WTC11 (cell line): ENCODE measurements around the gene KRT12. TPM values are rescaled to one million over a fixed set of nuclear protein-coding genes. Genes with fewer than 3 reads are reported as not detected.

ENCODE experiments used
- ATAC-seq: fragments of 200-7000 bp; cut with Tn5 transposase; 2 replicates; pipeline ENCODE4 v1.10.0; 2021; ENCODE audit warnings: mild to moderate bottlenecking, moderate library complexity
- CTCF ChIA-PET: fragments of 300-600 bp; sonication (Branson Sonifier 250); formaldehyde crosslinking; loops from one replicate; lab custom pipeline; 2021; ENCODE audit warnings: antibody characterized with exemption; lab: Charles Lee
- POLR2A ChIA-PET: fragments of 350-600 bp; sonication (Branson Sonifier 250); formaldehyde crosslinking; loops from one replicate; lab custom pipeline; 2021; ENCODE audit warnings: antibody characterized with exemption; lab: Charles Lee
- DNase-seq: peaks from one replicate; pipeline ENCODE4 v3.0.0; 2021; ENCODE audit warnings: low spot score
- H3K27ac Mint-ChIP-seq: 2 replicates; pipeline ENCODE4 v1.8.0; 2021; ENCODE audit warnings: mixed read lengths
- H3K27me3 Mint-ChIP-seq: 2 replicates; pipeline ENCODE4 v1.8.0; 2021; ENCODE audit warnings: low read depth, mild to moderate bottlenecking, moderate library complexity, mixed read lengths
- H3K36me3 Mint-ChIP-seq: 2 replicates; pipeline ENCODE4 v1.8.0; 2021; ENCODE audit warnings: mixed read lengths
- H3K4me1 Mint-ChIP-seq: 2 replicates; pipeline ENCODE4 v1.8.0; 2022; ENCODE audit warnings: mixed read lengths
- H3K4me3 Mint-ChIP-seq: 2 replicates; pipeline ENCODE4 v1.8.0; 2021; ENCODE audit warnings: mild to moderate bottlenecking, moderate library complexity, mixed read lengths
- H3K9me3 Mint-ChIP-seq: 2 replicates; pipeline ENCODE4 v1.8.0; 2021; ENCODE audit warnings: mixed read lengths
- ARID4B ChIP-seq: sonication (generic); formaldehyde crosslinking; IDR thresholded peaks from 2 replicates; pipeline ENCODE4 v1.8.0; 2023; ENCODE audit warnings: missing genetic modification reagents, mild to moderate bottlenecking, borderline replicate concordance
- CBFB ChIP-seq: sonication (generic); formaldehyde crosslinking; IDR thresholded peaks from 2 replicates; pipeline ENCODE4 v1.8.1; 2022; ENCODE audit warnings: mild to moderate bottlenecking, low read depth, missing genetic modification reagents
- CTCF ChIP-seq: fragments of 200-600 bp; IDR thresholded peaks from 2 replicates; pipeline ENCODE4 v1.8.0; 2022; ENCODE audit warnings: antibody characterized with exemption
- GABPB1 ChIP-seq: sonication (generic); formaldehyde crosslinking; IDR thresholded peaks from 2 replicates; pipeline ENCODE4 v1.8.1; 2023; ENCODE audit warnings: mild to moderate bottlenecking, missing genetic modification reagents
- JAZF1 ChIP-seq: fragments of 250-450 bp; sonication (Bioruptor Pico); IDR thresholded peaks from 2 replicates; pipeline ENCODE4 v1.9.0; 2021; ENCODE audit warnings: moderate library complexity, mild to moderate bottlenecking, inconsistent platforms
- MXD4 ChIP-seq: fragments of 250-450 bp; sonication (Bioruptor Pico); IDR thresholded peaks from 2 replicates; pipeline ENCODE4 v1.8.0; 2021; ENCODE audit warnings: mild to moderate bottlenecking, moderate library complexity, borderline replicate concordance
- NFATC4 ChIP-seq: fragments of 250-450 bp; sonication (Bioruptor Pico); IDR thresholded peaks from 2 replicates; pipeline ENCODE4 v1.9.0; 2021; ENCODE audit warnings: mild to moderate bottlenecking
- NFYB ChIP-seq: sonication (generic); formaldehyde crosslinking; conservative IDR thresholded peaks from 2 replicates; pipeline ENCODE4 v1.8.0; 2022; ENCODE audit warnings: low read depth, missing genetic modification reagents
- PRDM15 ChIP-seq: sonication (generic); formaldehyde crosslinking; IDR thresholded peaks from 2 replicates; pipeline ENCODE4 v1.8.0; 2022; ENCODE audit warnings: missing genetic modification reagents
- PREB ChIP-seq: sonication (generic); formaldehyde crosslinking; IDR thresholded peaks from 2 replicates; pipeline ENCODE4 v1.8.1; 2022; ENCODE audit warnings: mild to moderate bottlenecking, missing genetic modification reagents, moderate library complexity, borderline replicate concordance
- SMAD3 ChIP-seq: sonication (generic); formaldehyde crosslinking; IDR thresholded peaks from 2 replicates; pipeline ENCODE4 v1.8.0; 2022; ENCODE audit warnings: missing genetic modification reagents, mild to moderate bottlenecking, borderline replicate concordance
- ZNF121 ChIP-seq: sonication (generic); formaldehyde crosslinking; IDR thresholded peaks from 2 replicates; pipeline ENCODE4 v1.8.0; 2023; ENCODE audit warnings: missing genetic modification reagents
- ZNF281 ChIP-seq: sonication (generic); formaldehyde crosslinking; IDR thresholded peaks from 2 replicates; pipeline ENCODE4 v1.8.0; 2023; ENCODE audit warnings: mild to moderate bottlenecking, missing genetic modification reagents
- ZNF396 ChIP-seq: fragments of 250-450 bp; sonication (Bioruptor Pico); IDR thresholded peaks from 2 replicates; pipeline ENCODE4 v1.8.0; 2021; ENCODE audit warnings: mild to moderate bottlenecking, moderate library complexity, borderline replicate concordance
- total RNA-seq: library from RNA; stranded (reverse); gene quantifications from 3 replicates; pipeline ENCODE4 v1.2.3, GENCODE V29; 2021

The KRT12 gene
- total RNA-seq, 1 experiment from 2014 or later, result not detected

- Mint-ChIP-seq H3K4me3 (no peak overlapping the region), H3K36me3 (no peaks in the 10 kb centered on the region), H3K9me3 (no peaks in the 10 kb centered on the region), H3K4me1 (no peaks in the 10 kb centered on the region), H3K27ac (no peak overlapping the region), H3K27me3 (no peaks in the 10 kb centered on the region)
- DNase-seq (no peak), ATAC-seq (no peak)
- ChIA-PET CTCF (interaction anchor here (1.3 kb wide), 1 partner anchor 52 kb away, joined by 5 read pairs; no protein-coding TSS in a partner anchor), POLR2A (no interaction called here)
- peak; percentile 53; the same call in 1 of the 2 replicates for TF ChIP-seq GABPB1
- TF ChIP-seq ZNF281 (CRISPR knock-in tag), result no peak
These were observed 48.2 kb upstream of the KRT12 start for GRCh38 chr17:40915199-40915661.

GRCh38 chr17:40914075-40914855, 47.2 kb upstream of the KRT12 start:
- TF ChIP-seq SMAD3 (no peak), CTCF (no peak), ZNF121 (CRISPR knock-in tag) (no peak), PREB (CRISPR knock-in tag) (no peak), JAZF1 (CRISPR knock-in tag) (no peak), NFYB (no peak)
- no peaks in the 10 kb centered on the region for H3K4me1 Mint-ChIP-seq
- no peaks in the 10 kb centered on the region for H3K27me3 Mint-ChIP-seq
- DNase-seq, result no peak
- ChIA-PET CTCF (interaction anchor here (0.9 kb wide), 1 partner anchor 408 kb away, joined by 4 read pairs; no protein-coding TSS in a partner anchor), POLR2A (no interaction called here)
- H3K4me3 Mint-ChIP-seq, result no peak overlapping the region
- no peak for ATAC-seq
- no peaks in the 10 kb centered on the region for H3K9me3 Mint-ChIP-seq
- H3K27ac Mint-ChIP-seq, result no peak overlapping the region
- no peaks in the 10 kb centered on the region for H3K36me3 Mint-ChIP-seq

- no peak for ATAC-seq
These were observed 45.6 kb upstream of the KRT12 start for GRCh38 chr17:40912486-40913210.

More at GRCh38 chr17:40912486-40913210, 45.6 kb upstream of the KRT12 start:
- CTCF ChIA-PET, result interaction anchor here (0.6 to 1.6 kb wide), 2 partner anchors 49 to 750 kb away, joined by 3 to 4 read pairs; no protein-coding TSS in a partner anchor
- no peak for DNase-seq
- TF ChIP-seq PRDM15 (CRISPR knock-in tag) (no peak), CBFB (no peak), SMAD3 (no peak), ZNF396 (CRISPR knock-in tag) (no peak), MXD4 (no peak), NFATC4 (CRISPR knock-in tag) (no peak), ARID4B (CRISPR knock-in tag) (no peak)
- TF ChIP-seq, all 79 proteins: peak for 0
- H3K4me3 Mint-ChIP-seq, result no peak overlapping the region
- H3K4me1 Mint-ChIP-seq, result peaks cover 4% of the 10 kb centered on the region; the same call in 1 of the 2 replicates
- no peaks in the 10 kb centered on the region for H3K9me3 Mint-ChIP-seq
- POLR2A ChIA-PET, result no interaction called here
- no peak overlapping the region for H3K27ac Mint-ChIP-seq
- no peaks in the 10 kb centered on the region for H3K36me3 Mint-ChIP-seq
- 0 out of 2 replicates have a peak, but pooled peaks cover 2% of the 10 kb centered on the region for H3K27me3 Mint-ChIP-seq
